ENCODE data around the gene HIPK4. TPM values are rescaled to one million over a fixed set of nuclear protein-coding genes. Genes with fewer than 3 reads are reported as not detected.

HIPK4 gene
- total and polyA plus RNA-seq, 2 of the 8 experiments (the other 6 are each of a cell fraction or from before 2014, with no cell fraction given): 0.15 to 0.57 TPM

DNA sequence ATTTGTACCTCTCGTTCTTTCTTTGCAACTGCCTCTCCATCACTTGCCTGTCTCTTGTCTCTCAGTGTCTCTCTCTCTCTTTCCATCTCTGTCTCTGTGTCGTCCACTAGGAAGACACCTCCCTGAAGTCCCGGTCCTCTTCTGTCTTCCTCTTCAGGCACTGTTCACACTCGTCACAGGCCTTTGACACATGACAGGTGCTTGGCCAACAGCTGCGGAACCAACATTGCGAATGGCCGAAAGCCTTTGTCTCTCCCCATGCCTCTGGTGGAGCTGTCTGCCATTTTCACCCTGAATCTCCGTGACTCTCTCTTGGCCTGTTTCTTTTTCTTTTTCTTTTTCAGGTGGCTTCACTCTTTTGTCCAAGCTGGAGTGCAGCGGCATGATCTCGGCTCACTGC lies 2.8 kb downstream of the HIPK4 start (continued):
- TF ChIP-seq, protein P1, sequence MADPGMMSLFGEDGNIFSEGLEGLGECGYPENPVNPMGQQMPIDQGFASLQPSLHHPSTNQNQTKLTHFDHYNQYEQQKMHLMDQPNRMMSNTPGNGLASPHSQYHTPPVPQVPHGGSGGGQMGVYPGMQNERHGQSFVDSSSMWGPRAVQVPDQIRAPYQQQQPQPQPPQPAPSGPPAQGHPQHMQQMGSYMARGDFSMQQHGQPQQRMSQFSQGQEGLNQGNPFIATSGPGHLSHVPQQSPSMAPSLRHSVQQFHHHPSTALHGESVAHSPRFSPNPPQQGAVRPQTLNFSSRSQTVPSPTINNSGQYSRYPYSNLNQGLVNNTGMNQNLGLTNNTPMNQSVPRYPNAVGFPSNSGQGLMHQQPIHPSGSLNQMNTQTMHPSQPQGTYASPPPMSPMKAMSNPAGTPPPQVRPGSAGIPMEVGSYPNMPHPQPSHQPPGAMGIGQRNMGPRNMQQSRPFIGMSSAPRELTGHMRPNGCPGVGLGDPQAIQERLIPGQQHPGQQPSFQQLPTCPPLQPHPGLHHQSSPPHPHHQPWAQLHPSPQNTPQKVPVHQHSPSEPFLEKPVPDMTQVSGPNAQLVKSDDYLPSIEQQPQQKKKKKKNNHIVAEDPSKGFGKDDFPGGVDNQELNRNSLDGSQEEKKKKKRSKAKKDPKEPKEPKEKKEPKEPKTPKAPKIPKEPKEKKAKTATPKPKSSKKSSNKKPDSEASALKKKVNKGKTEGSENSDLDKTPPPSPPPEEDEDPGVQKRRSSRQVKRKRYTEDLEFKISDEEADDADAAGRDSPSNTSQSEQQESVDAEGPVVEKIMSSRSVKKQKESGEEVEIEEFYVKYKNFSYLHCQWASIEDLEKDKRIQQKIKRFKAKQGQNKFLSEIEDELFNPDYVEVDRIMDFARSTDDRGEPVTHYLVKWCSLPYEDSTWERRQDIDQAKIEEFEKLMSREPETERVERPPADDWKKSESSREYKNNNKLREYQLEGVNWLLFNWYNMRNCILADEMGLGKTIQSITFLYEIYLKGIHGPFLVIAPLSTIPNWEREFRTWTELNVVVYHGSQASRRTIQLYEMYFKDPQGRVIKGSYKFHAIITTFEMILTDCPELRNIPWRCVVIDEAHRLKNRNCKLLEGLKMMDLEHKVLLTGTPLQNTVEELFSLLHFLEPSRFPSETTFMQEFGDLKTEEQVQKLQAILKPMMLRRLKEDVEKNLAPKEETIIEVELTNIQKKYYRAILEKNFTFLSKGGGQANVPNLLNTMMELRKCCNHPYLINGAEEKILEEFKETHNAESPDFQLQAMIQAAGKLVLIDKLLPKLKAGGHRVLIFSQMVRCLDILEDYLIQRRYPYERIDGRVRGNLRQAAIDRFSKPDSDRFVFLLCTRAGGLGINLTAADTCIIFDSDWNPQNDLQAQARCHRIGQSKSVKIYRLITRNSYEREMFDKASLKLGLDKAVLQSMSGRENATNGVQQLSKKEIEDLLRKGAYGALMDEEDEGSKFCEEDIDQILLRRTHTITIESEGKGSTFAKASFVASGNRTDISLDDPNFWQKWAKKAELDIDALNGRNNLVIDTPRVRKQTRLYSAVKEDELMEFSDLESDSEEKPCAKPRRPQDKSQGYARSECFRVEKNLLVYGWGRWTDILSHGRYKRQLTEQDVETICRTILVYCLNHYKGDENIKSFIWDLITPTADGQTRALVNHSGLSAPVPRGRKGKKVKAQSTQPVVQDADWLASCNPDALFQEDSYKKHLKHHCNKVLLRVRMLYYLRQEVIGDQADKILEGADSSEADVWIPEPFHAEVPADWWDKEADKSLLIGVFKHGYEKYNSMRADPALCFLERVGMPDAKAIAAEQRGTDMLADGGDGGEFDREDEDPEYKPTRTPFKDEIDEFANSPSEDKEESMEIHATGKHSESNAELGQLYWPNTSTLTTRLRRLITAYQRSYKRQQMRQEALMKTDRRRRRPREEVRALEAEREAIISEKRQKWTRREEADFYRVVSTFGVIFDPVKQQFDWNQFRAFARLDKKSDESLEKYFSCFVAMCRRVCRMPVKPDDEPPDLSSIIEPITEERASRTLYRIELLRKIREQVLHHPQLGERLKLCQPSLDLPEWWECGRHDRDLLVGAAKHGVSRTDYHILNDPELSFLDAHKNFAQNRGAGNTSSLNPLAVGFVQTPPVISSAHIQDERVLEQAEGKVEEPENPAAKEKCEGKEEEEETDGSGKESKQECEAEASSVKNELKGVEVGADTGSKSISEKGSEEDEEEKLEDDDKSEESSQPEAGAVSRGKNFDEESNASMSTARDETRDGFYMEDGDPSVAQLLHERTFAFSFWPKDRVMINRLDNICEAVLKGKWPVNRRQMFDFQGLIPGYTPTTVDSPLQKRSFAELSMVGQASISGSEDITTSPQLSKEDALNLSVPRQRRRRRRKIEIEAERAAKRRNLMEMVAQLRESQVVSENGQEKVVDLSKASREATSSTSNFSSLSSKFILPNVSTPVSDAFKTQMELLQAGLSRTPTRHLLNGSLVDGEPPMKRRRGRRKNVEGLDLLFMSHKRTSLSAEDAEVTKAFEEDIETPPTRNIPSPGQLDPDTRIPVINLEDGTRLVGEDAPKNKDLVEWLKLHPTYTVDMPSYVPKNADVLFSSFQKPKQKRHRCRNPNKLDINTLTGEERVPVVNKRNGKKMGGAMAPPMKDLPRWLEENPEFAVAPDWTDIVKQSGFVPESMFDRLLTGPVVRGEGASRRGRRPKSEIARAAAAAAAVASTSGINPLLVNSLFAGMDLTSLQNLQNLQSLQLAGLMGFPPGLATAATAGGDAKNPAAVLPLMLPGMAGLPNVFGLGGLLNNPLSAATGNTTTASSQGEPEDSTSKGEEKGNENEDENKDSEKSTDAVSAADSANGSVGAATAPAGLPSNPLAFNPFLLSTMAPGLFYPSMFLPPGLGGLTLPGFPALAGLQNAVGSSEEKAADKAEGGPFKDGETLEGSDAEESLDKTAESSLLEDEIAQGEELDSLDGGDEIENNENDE (IDR thresholded peaks at IDR 0.05; ENCODE audit: insufficient replicate concordance, low read length): no peak
- TF ChIP-seq TBP (IDR thresholded peaks at IDR 0.05; ENCODE audit: low read depth, low read length): no peak
- TF ChIP-seq SP1 (IDR thresholded peaks at IDR 0.05; ENCODE audit: low read depth, low read length): no peak
- TF ChIP-seq SIN3A (conservative IDR thresholded peaks at IDR 0.05 in 1 of 2, IDR thresholded peaks at IDR 0.05 in 1 of 2; ENCODE audit: low read depth in 1 of 2, low read length in 2 of 2): no peak
- TF ChIP-seq TAF7 (optimal IDR thresholded peaks at IDR 0.05; ENCODE audit: borderline replicate concordance, low read depth, low read length): no peak
- TF ChIP-seq CBX5 (IDR thresholded peaks at IDR 0.05; ENCODE audit: low read depth, low read length): no peak
- TF ChIP-seq CBX8 (IDR thresholded peaks at IDR 0.05; ENCODE audit: borderline replicate concordance, low read depth, low read length): no peak
- no peak for TF ChIP-seq SUZ12 (IDR thresholded peaks at IDR 0.05; ENCODE audit: low read length)
- TF ChIP-seq GABPA (IDR thresholded peaks at IDR 0.05; ENCODE audit: borderline replicate concordance, insufficient read depth, low read length): no peak
- TF ChIP-seq NANOG (IDR thresholded peaks at IDR 0.05; ENCODE audit: insufficient read depth, low read depth, low read length, poor library complexity, severe bottlenecking): no peak
- no peak for TF ChIP-seq EP300 (IDR thresholded peaks at IDR 0.05; ENCODE audit: borderline replicate concordance in 1 of 2, low read depth in 2 of 2, low read length in 2 of 2)

Data from H1 (cell line).